ENCODE results near the gene APOO.

The APOO gene

GRCh38 chrX:23907498-23908218 is at the start of gene APOO, which contains the start of gene CXorf58:
APOO (minus strand) TSS chrX:23907938; CDS start chrX:23907702, 236 bp downstream.
CXorf58 (plus strand) TSS chrX:23908006; CDS start chrX:23910303, 2,297 bp downstream.
- DNase-seq (ENCODE audit: low spot score): peak; percentile 90

- DNase-seq (ENCODE audit: low spot score): no peak
These were observed 46.7 kb upstream of the APOO start for GRCh38 chrX:23954396-23954795.

GRCh38 chrX:23953908-23954269 is 46.2 kb upstream of the APOO start:
- no peak for DNase-seq (ENCODE audit: low spot score)

- DNase-seq (ENCODE audit: low spot score): peak; percentile 10
These were observed 45.5 kb upstream of the APOO start for GRCh38 chrX:23952984-23953907.

- DNase-seq (ENCODE audit: low spot score): no peak
These were observed 44.7 kb upstream of the APOO start for GRCh38 chrX:23952391-23952790.

- DNase-seq (ENCODE audit: low spot score): no peak
These were observed 37.5 kb upstream of the APOO start for GRCh38 chrX:23945206-23945605.

- DNase-seq (ENCODE audit: low spot score): no peak
These were observed 36.5 kb upstream of the APOO start for GRCh38 chrX:23944234-23944633.

- DNase-seq (ENCODE audit: low spot score): no peak
These were observed 31.5 kb upstream of the APOO start for GRCh38 chrX:23939203-23939602.

- DNase-seq (ENCODE audit: low spot score): no peak
These were observed 31.0 kb upstream of the APOO start for GRCh38 chrX:23938690-23939089.

GRCh38 chrX:23937100-23937499 is 29.4 kb upstream of the APOO start:
- no peak for DNase-seq (ENCODE audit: low spot score)

- DNase-seq (ENCODE audit: low spot score): no peak
These were observed 28.4 kb upstream of the APOO start for GRCh38 chrX:23936180-23936579.

- DNase-seq (ENCODE audit: low spot score): no peak
These were observed 27.4 kb upstream of the APOO start for GRCh38 chrX:23935106-23935505.

- no peak for DNase-seq (ENCODE audit: low spot score)
These were observed 24.3 kb upstream of the APOO start for GRCh38 chrX:23932046-23932445.

GRCh38 chrX:23930894-23931604 is 23.3 kb upstream of the APOO start:
- no peak for DNase-seq (ENCODE audit: low spot score)

GRCh38 chrX:23926015-23926414 is 18.3 kb upstream of the APOO start:
- DNase-seq (ENCODE audit: low spot score): no peak

GRCh38 chrX:23919706-23920320 is 12.1 kb upstream of the APOO start:
- DNase-seq (ENCODE audit: low spot score): no peak

- DNase-seq (ENCODE audit: low spot score): no peak
These were observed 11.4 kb upstream of the APOO start for GRCh38 chrX:23919148-23919547.

- no peak for DNase-seq (ENCODE audit: low spot score)
These were observed 3.5 kb upstream of the APOO start for GRCh38 chrX:23911126-23911835.

GRCh38 chrX:23908219-23909004 is 674 bp upstream of the APOO start:
- no peak for DNase-seq (ENCODE audit: low spot score)

GRCh38 chrX:23907111-23907497 is 634 bp downstream of the APOO start:
- DNase-seq (ENCODE audit: low spot score): no peak

GRCh38 chrX:23904096-23904495 is 3.6 kb downstream of the APOO start:
- no peak for DNase-seq (ENCODE audit: low spot score)
